Osteoblast (primary cell): ENCODE results near the gene FAM76B. TPM values are rescaled to one million over a fixed set of nuclear protein-coding genes. Genes with fewer than 3 reads are reported as not detected.

Experiments
- DNase-seq: peaks from one replicate; pipeline ENCODE4 v3.0.0; 2011; ENCODE audit warnings: low spot score, mixed read lengths; ENCODE audit not compliant: insufficient read length; ENCODE audit errors: missing footprints
- H2AFZ ChIP-seq: 2 replicates; pipeline ENCODE4 v1.6.0; 2011; ENCODE audit warnings: mild to moderate bottlenecking, low read length
- H3K27ac ChIP-seq: 2 replicates; pipeline ENCODE4 v1.5.1; 2011; ENCODE audit warnings: mild to moderate bottlenecking, low read depth, low read length, moderate library complexity
- H3K27me3 ChIP-seq: 2 replicates; pipeline ENCODE4 v1.6.0; 2012; ENCODE audit warnings: mild to moderate bottlenecking, control low read depth, inconsistent platforms, low read length, moderate library complexity; ENCODE audit not compliant: insufficient read depth
- H3K36me3 ChIP-seq: 2 replicates; pipeline ENCODE4 v1.5.1; 2011; ENCODE audit warnings: mild to moderate bottlenecking, low read length, control low read depth, moderate library complexity; ENCODE audit not compliant: insufficient read depth
- H3K4me1 ChIP-seq: 2 replicates; pipeline ENCODE4 v1.5.1; 2011; ENCODE audit warnings: mild to moderate bottlenecking, low read length, control low read depth, moderate library complexity; ENCODE audit not compliant: insufficient read depth
- H3K4me2 ChIP-seq: 2 replicates; pipeline ENCODE4 v1.6.0; 2011; ENCODE audit warnings: mild to moderate bottlenecking, low read length; ENCODE audit not compliant: insufficient read depth
- H3K4me3 ChIP-seq: fragments of 200-600 bp; sonication (generic); 3 replicates; pipeline ENCODE4 v1.5.1; 2012; ENCODE audit warnings: mild to moderate bottlenecking, low read length, inconsistent platforms; ENCODE audit not compliant: insufficient read depth
- H3K79me2 ChIP-seq: 2 replicates; pipeline ENCODE4 v1.6.0; 2012; ENCODE audit warnings: mild to moderate bottlenecking, low read length, control low read depth, inconsistent platforms; ENCODE audit not compliant: insufficient read depth
- H3K9me3 ChIP-seq: 2 replicates; pipeline ENCODE4 v1.5.1; 2011; ENCODE audit warnings: low read depth, low read length, control low read depth
- H4K20me1 ChIP-seq: 2 replicates; pipeline ENCODE4 v1.6.0; 2012; ENCODE audit warnings: mild to moderate bottlenecking, low read length, control low read depth; ENCODE audit not compliant: insufficient read depth
- total RNA-seq: library from RNA; depleted of rRNA; stranded (reverse); fragments of >200 nt; gene quantifications from 2 replicates; pipeline ENCODE4 v1.2.3, GENCODE V29; 2012
- TF ChIP-seq, protein P1 (sequence below): IDR thresholded peaks from 2 replicates; pipeline ENCODE4 v1.5.1; 2011; ENCODE audit warnings: mild to moderate bottlenecking, low read depth, low read length, moderate library complexity; ENCODE audit errors: extremely low read depth

FAM76B gene
- total RNA-seq, 1 donor, result 26.8 TPM

DNA sequence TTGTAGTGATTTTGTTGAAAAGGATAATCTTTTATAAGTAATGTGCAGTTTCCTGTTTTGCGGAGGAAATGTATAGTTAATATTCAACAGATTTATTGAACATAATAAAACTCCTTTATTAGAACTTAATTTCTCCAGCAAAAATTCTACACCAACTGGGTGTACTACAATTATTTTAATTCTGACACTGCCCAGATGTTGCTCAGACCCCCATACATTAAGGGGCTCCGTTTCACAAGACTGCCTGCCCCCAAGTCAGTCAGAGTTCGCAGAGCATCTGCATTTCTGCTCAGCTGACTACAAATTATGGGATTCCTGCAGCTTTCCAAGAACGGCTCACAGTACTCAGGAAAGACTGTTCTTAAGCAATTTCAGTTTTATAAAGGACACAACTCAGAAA lies 6.9 kb upstream of the FAM76B start:
- Histone ChIP-seq H3K36me3 (peaks cover 9% of the 10 kb centered on the region), H4K20me1 (peaks cover 3% of the 10 kb centered on the region), H3K4me1 (peaks cover 4% of the 10 kb centered on the region), H3K27ac (no peak overlapping the region), H2AFZ (no peak overlapping the region), H3K4me2 (no peak overlapping the region), H3K27me3 (no peaks in the 10 kb centered on the region), H3K9me3 (no peaks in the 10 kb centered on the region), H3K4me3 (no peak overlapping the region), H3K79me2 (peaks cover 55% of the 10 kb centered on the region)
- TF ChIP-seq, protein P1, sequence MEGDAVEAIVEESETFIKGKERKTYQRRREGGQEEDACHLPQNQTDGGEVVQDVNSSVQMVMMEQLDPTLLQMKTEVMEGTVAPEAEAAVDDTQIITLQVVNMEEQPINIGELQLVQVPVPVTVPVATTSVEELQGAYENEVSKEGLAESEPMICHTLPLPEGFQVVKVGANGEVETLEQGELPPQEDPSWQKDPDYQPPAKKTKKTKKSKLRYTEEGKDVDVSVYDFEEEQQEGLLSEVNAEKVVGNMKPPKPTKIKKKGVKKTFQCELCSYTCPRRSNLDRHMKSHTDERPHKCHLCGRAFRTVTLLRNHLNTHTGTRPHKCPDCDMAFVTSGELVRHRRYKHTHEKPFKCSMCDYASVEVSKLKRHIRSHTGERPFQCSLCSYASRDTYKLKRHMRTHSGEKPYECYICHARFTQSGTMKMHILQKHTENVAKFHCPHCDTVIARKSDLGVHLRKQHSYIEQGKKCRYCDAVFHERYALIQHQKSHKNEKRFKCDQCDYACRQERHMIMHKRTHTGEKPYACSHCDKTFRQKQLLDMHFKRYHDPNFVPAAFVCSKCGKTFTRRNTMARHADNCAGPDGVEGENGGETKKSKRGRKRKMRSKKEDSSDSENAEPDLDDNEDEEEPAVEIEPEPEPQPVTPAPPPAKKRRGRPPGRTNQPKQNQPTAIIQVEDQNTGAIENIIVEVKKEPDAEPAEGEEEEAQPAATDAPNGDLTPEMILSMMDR, result no peak
- DNase-seq, result no peak

DNA sequence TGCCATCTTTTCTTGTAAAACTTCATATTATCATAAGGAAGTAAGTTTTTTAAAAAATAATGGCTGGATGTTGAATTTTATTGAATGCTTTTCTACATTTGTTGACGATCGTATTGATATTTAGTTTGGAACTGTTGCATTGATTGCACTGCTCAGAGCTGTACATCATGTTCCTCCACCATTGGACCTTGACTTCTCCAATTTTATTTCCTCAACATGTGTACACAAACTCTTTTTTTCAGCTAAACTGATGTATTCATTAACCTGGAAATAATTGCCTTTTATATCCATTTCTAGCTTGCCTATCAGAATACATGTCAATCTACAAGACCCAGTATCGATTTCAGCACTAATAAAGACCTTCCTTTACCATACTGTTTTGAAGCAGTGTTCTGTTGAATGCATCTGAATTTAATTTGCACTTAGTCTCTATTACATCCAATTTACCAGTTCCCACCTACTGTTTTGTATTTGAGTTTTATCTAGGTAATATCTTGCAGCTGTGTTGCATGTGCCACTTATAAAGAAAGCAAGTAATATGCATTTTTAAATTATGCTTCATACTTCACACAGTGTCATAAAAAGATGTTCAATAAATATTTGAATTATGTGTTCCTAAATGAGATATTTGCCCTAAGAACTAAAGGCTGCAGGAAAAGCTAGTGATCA lies 6.2 kb upstream of the FAM76B start:
- H2AFZ ChIP-seq, result no peak overlapping the region
- no peak for DNase-seq
- TF ChIP-seq, protein P1, result no peak
- no peak overlapping the region for H3K27ac ChIP-seq
- H3K36me3 ChIP-seq, result peaks cover 9% of the 10 kb centered on the region
- H3K4me1 ChIP-seq, result peaks cover 8% of the 10 kb centered on the region
- H3K4me3 ChIP-seq, result no peak overlapping the region
- no peaks in the 10 kb centered on the region for H3K27me3 ChIP-seq
- peaks cover 3% of the 10 kb centered on the region for H4K20me1 ChIP-seq
- no peaks in the 10 kb centered on the region for H3K9me3 ChIP-seq
- H3K4me2 ChIP-seq, result no peak overlapping the region
- H3K79me2 ChIP-seq, result peaks cover 61% of the 10 kb centered on the region

DNA sequence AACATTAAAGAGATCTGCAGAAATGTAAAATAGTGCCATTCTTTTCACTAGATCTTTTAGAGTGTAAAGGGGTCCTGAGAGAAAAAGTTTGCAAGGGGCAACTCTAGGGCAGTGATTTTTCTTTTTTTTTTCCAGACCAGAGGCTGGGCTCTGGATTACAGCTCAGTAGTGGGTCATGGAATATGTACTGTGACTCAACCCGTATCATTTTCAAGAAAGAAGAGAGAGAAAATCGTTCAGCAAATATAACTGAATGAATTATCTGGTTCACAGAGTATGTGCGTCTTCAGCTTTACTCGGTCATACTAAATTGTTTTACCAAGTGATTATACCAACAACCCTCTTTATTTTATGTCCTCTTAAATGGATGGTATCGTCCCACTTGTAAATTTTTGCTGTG lies 4.5 kb upstream of the FAM76B start:
- DNase-seq, result no peak
- H3K4me3 ChIP-seq, result no peak overlapping the region
- peaks cover 8% of the 10 kb centered on the region for H3K4me1 ChIP-seq
- no peaks in the 10 kb centered on the region for H3K36me3 ChIP-seq
- no peak overlapping the region for H3K27ac ChIP-seq
- peaks cover 3% of the 10 kb centered on the region for H4K20me1 ChIP-seq
- H3K79me2 ChIP-seq, result peaks cover 60% of the 10 kb centered on the region
- no peak overlapping the region for H2AFZ ChIP-seq
- H3K9me3 ChIP-seq, result no peaks in the 10 kb centered on the region
- H3K4me2 ChIP-seq, result no peak overlapping the region
- H3K27me3 ChIP-seq, result no peaks in the 10 kb centered on the region
- TF ChIP-seq, protein P1, result no peak

DNA sequence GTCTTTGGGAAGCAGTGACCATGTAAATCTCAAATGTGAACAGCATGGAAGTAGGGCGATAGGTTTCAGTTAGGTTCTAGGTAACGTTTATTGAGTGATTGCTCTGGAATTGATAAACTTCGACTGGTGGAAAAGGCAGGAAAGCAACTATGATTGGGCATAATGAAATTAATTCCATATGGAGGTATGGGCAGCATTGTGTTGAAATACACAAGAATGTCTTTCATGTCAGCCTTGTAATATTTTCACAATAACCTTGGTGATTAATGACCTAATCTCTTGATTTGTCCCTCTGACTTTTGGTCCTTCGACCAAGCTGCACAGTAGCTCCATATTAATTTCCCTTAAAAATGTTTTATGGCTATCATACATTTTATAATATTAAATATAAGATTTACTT lies 3.5 kb upstream of the FAM76B start:
- Histone ChIP-seq H3K79me2 (peaks cover 67% of the 10 kb centered on the region), H3K4me2 (no peak overlapping the region), H2AFZ (no peak overlapping the region), H4K20me1 (peaks cover 3% of the 10 kb centered on the region), H3K36me3 (no peaks in the 10 kb centered on the region), H3K27ac (no peak overlapping the region), H3K27me3 (no peaks in the 10 kb centered on the region), H3K4me1 (peaks cover 13% of the 10 kb centered on the region), H3K4me3 (no peak overlapping the region), H3K9me3 (no peaks in the 10 kb centered on the region)
- TF ChIP-seq, protein P1, result no peak
- no peak for DNase-seq
